H1 (cell line): Measurements from ENCODE around the gene DNAJB8. TPM values are rescaled to one million over a fixed set of nuclear protein-coding genes. Genes with fewer than 3 reads are reported as not detected.

Source experiments
- CTCF ChIA-PET: fragments of 300-600 bp; sonication (Branson Sonifier 250); formaldehyde crosslinking; loops from one replicate; lab custom pipeline; 2021; ENCODE audit not compliant: partially characterized antibody; lab: Charles Lee
- POLR2A ChIA-PET: fragments of 300-600 bp; sonication (Branson Sonifier 250); formaldehyde crosslinking; loops from one replicate; lab custom pipeline; 2021; ENCODE audit warnings: inconsistent platforms; ENCODE audit not compliant: partially characterized antibody; lab: Charles Lee
- DNase-seq, 2 experiments: peaks; one replicate each; pipeline versions ENCODE4 v3.0.0 to v3.0.0-alpha.2; 2010 to 2022; ENCODE audit warnings: low spot score in 2 of 2, low read depth in 1 of 2, mixed read lengths in 1 of 2
- FAIRE-seq: peaks from 2 replicates; lab custom pipeline; 2011; peaks lifted over from hg19 to GRCh38; lab: Jason Lieb, UNC
- H2AFZ ChIP-seq: 2 replicates; pipeline ENCODE4 v1.8.1; 2012; ENCODE audit warnings: low read length, inconsistent platforms
- H2AK5ac ChIP-seq: 2 replicates; pipeline ENCODE4 v1.6.1; 2013; ENCODE audit warnings: low read depth, low read length
- H2BK120ac ChIP-seq: replicated peaks from 2 replicates; pipeline ENCODE3; 2013; ENCODE audit warnings: low read depth, low read length, inconsistent platforms
- H2BK12ac ChIP-seq: 2 replicates; pipeline ENCODE4 v1.6.1; 2013; ENCODE audit warnings: low read depth, low read length
- H2BK15ac ChIP-seq: 2 replicates; pipeline ENCODE4 v1.6.1; 2013; ENCODE audit warnings: low read length
- H2BK20ac ChIP-seq: 2 replicates; pipeline ENCODE4 v1.6.1; 2013; ENCODE audit warnings: low read length
- H2BK5ac ChIP-seq: 2 replicates; pipeline ENCODE4 v1.6.1; 2013; ENCODE audit warnings: low read depth, low read length
- H3K14ac ChIP-seq: 2 replicates; pipeline ENCODE4 v1.6.1; 2013; ENCODE audit warnings: inconsistent platforms; ENCODE audit not compliant: insufficient read length
- H3K18ac ChIP-seq: 2 replicates; pipeline ENCODE4 v1.6.1; 2013; ENCODE audit warnings: low read length; ENCODE audit errors: extremely low read depth
- H3K23ac ChIP-seq: 2 replicates; pipeline ENCODE4 v1.6.1; 2013; ENCODE audit warnings: inconsistent platforms; ENCODE audit not compliant: insufficient read length
- H3K23me2 ChIP-seq: 2 replicates; pipeline ENCODE4 v1.6.1; 2013; ENCODE audit warnings: low read depth, low read length
- H3K27ac ChIP-seq: 2 replicates; pipeline ENCODE4 v1.6.1; 2011; ENCODE audit warnings: low read depth, low read length, inconsistent platforms
- H3K27me3 ChIP-seq, 4 experiments: replicated peaks in 1 of 4; 1 replicate in 1 of 4; 2 replicates in 3 of 4; pipeline versions ENCODE4 v1.6.1 to v1.8.1; 2011 to 2013; ENCODE audit warnings: low read length in 3 of 4, mild to moderate bottlenecking in 3 of 4, inconsistent platforms in 2 of 4, mixed read lengths in 2 of 4, moderate library complexity in 1 of 4; ENCODE audit not compliant: control insufficient read depth in 3 of 4, insufficient read depth in 3 of 4; ENCODE audit errors: extremely low read depth in 1 of 4
- H3K36me3 ChIP-seq, 4 experiments: 2 replicates each; pipeline versions ENCODE4 v1.6.1 to v1.8.1; 2011 to 2013; ENCODE audit warnings: mild to moderate bottlenecking in 4 of 4, low read length in 3 of 4, moderate library complexity in 2 of 4, control low read depth in 1 of 4, inconsistent platforms in 1 of 4; ENCODE audit not compliant: insufficient read depth in 4 of 4, control insufficient read depth in 2 of 4
- H3K4ac ChIP-seq: replicated peaks from 2 replicates; pipeline ENCODE3; 2013; ENCODE audit warnings: low read length, low read depth, mixed read lengths, inconsistent platforms; ENCODE audit not compliant: insufficient read length
- H3K4me1 ChIP-seq, 4 experiments: replicated peaks in 1 of 4; 1 replicate in 1 of 4; 2 replicates in 3 of 4; pipeline versions ENCODE4 v1.6.1 to v1.8.1; 2011 to 2013; ENCODE audit warnings: low read length in 3 of 4, inconsistent platforms in 2 of 4, mixed read lengths in 1 of 4; ENCODE audit not compliant: insufficient read depth in 4 of 4, control insufficient read depth in 3 of 4
- H3K4me2 ChIP-seq, 2 experiments: 2 replicates each; pipeline versions ENCODE4 v1.6.1 to v1.8.1; 2011 to 2013; ENCODE audit warnings: low read depth in 2 of 2, low read length in 2 of 2, control low read depth in 1 of 2, inconsistent platforms in 1 of 2, mild to moderate bottlenecking in 1 of 2; ENCODE audit not compliant: insufficient read depth in 1 of 2
- H3K4me3 ChIP-seq, 4 experiments: fragments of 200-600, 300-600 bp in 1 of 4; sonication (generic), shearing (Covaris generic), sonication (Bioruptor Twin) in 1 of 4; 2 replicates each; pipeline versions ENCODE4 v1.5.1 to v1.8.1; 2011 to 2016; ENCODE audit warnings: low read length in 4 of 4, low read depth in 3 of 4, control low read depth in 2 of 4, inconsistent platforms in 2 of 4, mild to moderate bottlenecking in 2 of 4, mixed read lengths in 1 of 4, moderate library complexity in 1 of 4; ENCODE audit not compliant: insufficient read depth in 2 of 4; ENCODE audit errors: extremely low read depth in 1 of 4
- H3K56ac ChIP-seq: replicated peaks from 2 replicates; pipeline ENCODE3; 2013; ENCODE audit warnings: low read depth, mild to moderate bottlenecking, mixed read lengths, low read length, inconsistent platforms; ENCODE audit not compliant: insufficient read length
- H3K79me1 ChIP-seq: 2 replicates; pipeline ENCODE4 v1.6.1; 2013; ENCODE audit warnings: low read depth, low read length, control low read depth
- H3K79me2 ChIP-seq, 2 experiments: 2 replicates each; pipeline versions ENCODE4 v1.6.1 to v1.8.1; 2012 to 2013; ENCODE audit warnings: low read length in 2 of 2, mild to moderate bottlenecking in 2 of 2, inconsistent platforms in 1 of 2; ENCODE audit not compliant: insufficient read depth in 2 of 2, control insufficient read depth in 1 of 2
- H3K9ac ChIP-seq, 4 experiments: replicated peaks in 1 of 4; 1 replicate in 1 of 4; 2 replicates in 3 of 4; pipeline versions ENCODE4 v1.6.1 to v1.8.1; 2011 to 2013; ENCODE audit warnings: low read depth in 3 of 4, low read length in 3 of 4, control low read depth in 2 of 4, mild to moderate bottlenecking in 2 of 4, moderate library complexity in 2 of 4, inconsistent platforms in 1 of 4; ENCODE audit errors: extremely low read depth in 1 of 4
- H3K9me3 ChIP-seq, 2 experiments: 2 replicates each; pipeline versions ENCODE4 v1.6.1 to v1.8.1; 2012 to 2013; ENCODE audit warnings: mild to moderate bottlenecking in 2 of 2, moderate library complexity in 2 of 2, control low read depth in 1 of 2, inconsistent platforms in 1 of 2, low read depth in 1 of 2, low read length in 1 of 2, mixed read lengths in 1 of 2; ENCODE audit not compliant: insufficient read depth in 2 of 2
- H4K20me1 ChIP-seq, 2 experiments: replicated peaks in 1 of 2; 2 replicates each; pipeline versions ENCODE3 to v1.8.1; 2011 to 2013; ENCODE audit warnings: inconsistent platforms in 2 of 2, low read length in 2 of 2, mild to moderate bottlenecking in 1 of 2; ENCODE audit not compliant: insufficient read depth in 2 of 2, control insufficient read depth in 1 of 2
- H4K5ac ChIP-seq: 2 replicates; pipeline ENCODE4 v1.6.1; 2013; ENCODE audit warnings: low read length, low read depth, mixed read lengths, inconsistent platforms; ENCODE audit not compliant: insufficient read length
- H4K8ac ChIP-seq: 2 replicates; pipeline ENCODE4 v1.8.0; 2013; ENCODE audit warnings: mild to moderate bottlenecking, moderate library complexity, low read length, inconsistent platforms; ENCODE audit not compliant: insufficient read depth; ENCODE audit errors: extremely low read depth
- H4K91ac ChIP-seq: replicated peaks from 2 replicates; pipeline ENCODE3; 2013; ENCODE audit warnings: low read length, mixed read lengths, inconsistent platforms; ENCODE audit not compliant: insufficient read length
- BRCA1 ChIP-seq: IDR thresholded peaks from 2 replicates; pipeline ENCODE4 v1.6.1; 2012; ENCODE audit warnings: low read depth, low read length, improper control_type of control experiment
- CREB1 ChIP-seq: IDR thresholded peaks from 2 replicates; pipeline ENCODE4 v1.6.1; 2012; ENCODE audit warnings: inconsistent platforms
- CTCF ChIP-seq, 3 experiments: IDR thresholded peaks; 1 replicate in 2 of 3; 2 replicates in 1 of 3; pipeline versions ENCODE4 v1.5.1 to v1.6.1; 2011; ENCODE audit warnings: low read length in 3 of 3, mild to moderate bottlenecking in 3 of 3, inconsistent platforms in 2 of 3, low read depth in 1 of 3, moderate library complexity in 1 of 3; ENCODE audit not compliant: insufficient read depth in 1 of 3; ENCODE audit errors: control extremely low read depth in 1 of 3
- HDAC6 ChIP-seq: IDR thresholded peaks from one replicate; pipeline ENCODE4 v1.7.1; 2012; ENCODE audit warnings: low read depth, mild to moderate bottlenecking, inconsistent platforms, low read length, moderate library complexity
- JUND ChIP-seq: IDR thresholded peaks from 2 replicates; pipeline ENCODE4 v1.6.1; 2011; ENCODE audit warnings: mild to moderate bottlenecking, improper control_type of control experiment, low read length
- KDM4A ChIP-seq: IDR thresholded peaks from one replicate; pipeline ENCODE4 v1.7.1; 2012; ENCODE audit warnings: low read depth, mild to moderate bottlenecking, moderate library complexity, low read length, inconsistent platforms; ENCODE audit not compliant: severe bottlenecking
- MAFK ChIP-seq: IDR thresholded peaks from 2 replicates; pipeline ENCODE4 v1.6.1; 2012; ENCODE audit warnings: low read depth, mild to moderate bottlenecking, improper control_type of control experiment, low read length
- MAX ChIP-seq: IDR thresholded peaks from 2 replicates; pipeline ENCODE4 v1.6.1; 2012; ENCODE audit warnings: inconsistent platforms
- WGBS, 2 experiments: shearing (Covaris generic) in 1 of 2; methylation state at CpG; one replicate each; pipeline versions ENCODE4 v1.1.6 to v1.1.7; 2013 to 2015; ENCODE audit warnings: low lambda C conversion rate in 2 of 2, mixed read lengths in 2 of 2, inconsistent platforms in 1 of 2, low coverage in 1 of 2, missing lambda C conversion rate in 1 of 2; ENCODE audit not compliant: insufficient replicate concordance in 2 of 2, insufficient coverage in 1 of 2, insufficient read length in 1 of 2; ENCODE audit errors: extremely low coverage in 1 of 2, missing lambda C conversion rate in 1 of 2; 5-methylcytosine and 5-hydroxymethylcytosine counted together
- polyA plus RNA-seq, 7 experiments: library from polyadenylated mRNA; depleted of rRNA in 3 of 7; stranded (reverse) in 5 of 7; unstranded in 2 of 7; fragments of >200 nt in 5 of 7; fragments of 200-250 nt in 2 of 7; gene quantifications; 1 replicate in 5 of 7; 2 replicates in 1 of 7; 4 replicates in 1 of 7; pipeline versions ENCODE4 v1.2.1 to v1.2.3, GENCODE V29; 2011 to 2013; ENCODE audit warnings: missing spikeins in 2 of 7, mixed read lengths in 2 of 7
- total RNA-seq: library from RNA; stranded (reverse); fragmentation: NEBNext Ultra II Directional; extraction: Animal tissue kit (Norgen Biotek cat#: 25700); gene quantifications from 2 replicates; pipeline ENCODE4 v1.2.1, GENCODE V29; 2021
- TF ChIP-seq, protein P1 (sequence below): IDR thresholded peaks from 2 replicates; pipeline ENCODE4 v1.6.1; 2011; ENCODE audit warnings: low read length, improper control_type of control experiment

Gene DNAJB8
- total and polyA plus RNA-seq, 2 of the 8 experiments (the other 6 are each of a cell fraction or from before 2014, with no cell fraction given), result not detected

DNA sequence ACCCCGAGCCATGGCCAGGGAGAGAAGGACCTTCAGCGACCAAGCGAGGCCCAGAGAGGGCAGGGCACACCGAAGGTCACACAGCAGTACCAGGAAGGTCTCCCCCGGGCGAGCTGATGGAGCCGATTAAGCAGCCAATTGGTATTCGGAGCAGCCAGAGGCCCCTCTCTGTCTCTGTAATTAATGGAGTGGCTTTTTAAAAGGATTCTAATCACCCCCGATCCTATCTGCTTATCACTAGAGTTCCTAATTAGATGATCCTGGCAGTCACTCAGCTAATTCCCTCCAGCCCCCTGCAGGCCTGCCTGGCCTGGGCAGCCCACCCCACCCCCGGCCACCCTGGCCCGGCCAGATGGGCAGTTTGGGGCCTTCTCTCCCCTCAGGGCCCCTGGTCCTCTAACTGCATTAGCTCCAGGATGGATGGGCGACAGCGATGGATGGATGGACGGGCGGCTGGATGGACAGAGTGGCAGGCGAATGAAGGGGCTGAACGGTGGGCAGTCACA lies 1.6 kb upstream of the DNAJB8 start:
- Histone ChIP-seq H3K9me3 (no peaks in the 10 kb centered on the region), H2BK20ac (no peak overlapping the region), H3K4me2 (no peak overlapping the region), H3K79me1 (no peaks in the 10 kb centered on the region; the same call in 1 of the 2 replicates), H3K4me3 (no peak overlapping the region), H3K23me2 (peaks cover 2% of the 10 kb centered on the region; the same call in 1 of the 2 replicates), H2AFZ (no peak overlapping the region), H2BK5ac (no peak overlapping the region), H3K27ac (no peak overlapping the region), H2BK120ac (no peak overlapping the region), H2BK15ac (no peak overlapping the region), H3K36me3 (no peaks in the 10 kb centered on the region), H3K79me2 (no peaks in the 10 kb centered on the region), H4K5ac (no peak overlapping the region), H3K18ac (no peak overlapping the region), H3K56ac (no peak overlapping the region), H4K20me1 (peaks cover 0 to 4% of the 10 kb centered on the region in 2 experiments), H3K9ac (no peak overlapping the region), H2AK5ac (no peak overlapping the region), H3K4ac (no peak overlapping the region), H3K4me1 (peaks cover 0 to 13% (median 0%) of the 10 kb centered on the region in 4 experiments; a peak in 3 of 7 replicates), H2BK12ac (no peak overlapping the region), H4K91ac (no peak overlapping the region), H3K14ac (no peak overlapping the region), H4K8ac (no peak overlapping the region; the same call in 1 of the 2 replicates), H3K23ac (no peak overlapping the region), H3K27me3 (peaks cover 9 to 44% (median 41%) of the 10 kb centered on the region in 4 experiments)
- WGBS, 2 experiments, result 73% methylated on average over 17 of the region's 17 CpGs; no CpG with 5 or more reads in 1 of the 2 experiments
- CTCF ChIA-PET, result interaction anchor here (1.0 to 1.8 kb wide), 5 partner anchors 10 to 214 kb away, joined by 3 to 8 read pairs (median 6); no protein-coding TSS in a partner anchor
- POLR2A ChIA-PET, result interaction anchor here (0.6 kb wide), 1 partner anchor 244 kb away, joined by 3 read pairs; no protein-coding TSS in a partner anchor
- FAIRE-seq (no peak), DNase-seq (no peak)
- TF ChIP-seq MAX (no peak), KDM4A (no peak), CTCF (IDR thresholded peaks at IDR 0.05; ENCODE audit: control extremely low read depth in 1 of 3, insufficient read depth in 1 of 3, low read depth in 1 of 3, low read length in 3 of 3) (no peak), MAFK (no peak), CREB1 (no peak), HDAC6 (no peak), BRCA1 (no peak), JUND (no peak)
- TF ChIP-seq, protein P1, sequence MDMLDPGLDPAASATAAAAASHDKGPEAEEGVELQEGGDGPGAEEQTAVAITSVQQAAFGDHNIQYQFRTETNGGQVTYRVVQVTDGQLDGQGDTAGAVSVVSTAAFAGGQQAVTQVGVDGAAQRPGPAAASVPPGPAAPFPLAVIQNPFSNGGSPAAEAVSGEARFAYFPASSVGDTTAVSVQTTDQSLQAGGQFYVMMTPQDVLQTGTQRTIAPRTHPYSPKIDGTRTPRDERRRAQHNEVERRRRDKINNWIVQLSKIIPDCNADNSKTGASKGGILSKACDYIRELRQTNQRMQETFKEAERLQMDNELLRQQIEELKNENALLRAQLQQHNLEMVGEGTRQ, result no peak
